ENCODE measurements around the gene WBP4. TPM values are rescaled to one million over a fixed set of nuclear protein-coding genes. Genes with fewer than 3 reads are reported as not detected.

WBP4 gene, protein sequence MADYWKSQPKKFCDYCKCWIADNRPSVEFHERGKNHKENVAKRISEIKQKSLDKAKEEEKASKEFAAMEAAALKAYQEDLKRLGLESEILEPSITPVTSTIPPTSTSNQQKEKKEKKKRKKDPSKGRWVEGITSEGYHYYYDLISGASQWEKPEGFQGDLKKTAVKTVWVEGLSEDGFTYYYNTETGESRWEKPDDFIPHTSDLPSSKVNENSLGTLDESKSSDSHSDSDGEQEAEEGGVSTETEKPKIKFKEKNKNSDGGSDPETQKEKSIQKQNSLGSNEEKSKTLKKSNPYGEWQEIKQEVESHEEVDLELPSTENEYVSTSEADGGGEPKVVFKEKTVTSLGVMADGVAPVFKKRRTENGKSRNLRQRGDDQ
- 13.7 and 13.9 TPM in 2 replicates for total RNA-seq

GRCh38 chr13:41061075-41061913 lies at the start of gene WBP4:
WBP4 (plus strand) TSS chr13:41061509; CDS start chr13:41061674, 165 bp downstream.

DNA sequence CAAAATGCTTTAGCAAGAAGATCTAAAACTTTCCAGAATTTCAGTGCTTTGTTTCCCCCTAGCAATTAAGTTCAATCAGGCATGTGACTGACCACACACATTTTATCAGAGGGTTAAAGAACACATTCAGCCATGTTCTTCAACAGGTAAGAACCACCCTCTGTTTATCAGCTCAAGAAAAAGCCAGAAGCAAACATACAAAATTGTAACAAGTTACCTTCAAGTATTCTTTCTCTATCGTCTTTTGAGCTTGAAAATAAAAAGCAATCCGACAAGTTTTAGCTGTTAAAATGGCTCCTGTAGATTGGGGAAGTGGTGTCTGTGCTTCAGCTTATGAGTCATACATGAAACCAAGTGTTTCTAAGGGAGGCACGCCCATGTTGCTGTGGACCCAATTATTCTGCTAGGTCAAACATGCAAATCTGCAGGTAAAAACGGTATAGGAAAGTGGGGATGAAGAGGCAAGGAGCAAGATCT lies 42.3 kb upstream of the WBP4 start, which contains the start of gene ELF1:
ELF1 (minus strand) TSS at position 306 of the 477 bp plus-strand sequence. CDS start 37,262 bp downstream, outside the sequence.

DNA sequence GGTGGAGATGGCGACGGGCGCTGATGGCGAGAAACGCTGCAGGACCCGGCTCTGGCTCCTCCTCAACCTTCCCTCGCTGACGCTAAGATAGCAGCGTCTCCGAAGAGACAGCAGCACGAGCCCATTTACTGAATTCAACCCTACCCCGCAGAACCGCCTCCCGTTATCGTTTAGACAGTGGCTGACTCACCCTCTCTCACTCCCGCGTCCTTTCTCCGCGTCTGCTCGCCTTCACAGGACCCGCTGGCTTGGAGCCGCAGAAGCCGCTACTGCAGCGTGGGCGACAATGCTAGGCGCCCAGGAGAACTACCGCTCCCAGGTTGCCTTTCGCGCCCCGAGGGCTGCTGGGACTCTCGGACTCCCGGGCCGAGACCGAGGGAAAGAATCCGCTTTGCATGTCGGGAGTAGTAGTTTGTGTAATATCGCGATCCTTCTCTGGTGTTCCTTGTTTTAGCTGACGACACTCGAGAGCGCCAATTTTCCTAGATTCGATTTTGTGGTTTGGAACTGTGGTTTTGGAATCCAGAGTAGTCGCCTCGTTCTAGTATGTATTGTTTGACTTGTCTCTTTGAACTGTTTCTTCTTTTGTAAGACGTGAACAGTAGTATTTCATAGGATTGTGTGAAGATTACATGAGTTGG lies 71.3 kb downstream of the WBP4 start, which contains the start of gene KBTBD6:
KBTBD6 (minus strand) TSS at position 291 of the 641 bp plus-strand sequence. CDS start 291 bp downstream, outside the sequence.

Other genes with a start within 250 kb of the WBP4 start
- 44.6 and 49.8 TPM in 2 replicates for gene ELF1, start 42.2 kb upstream of the WBP4 start, total RNA-seq
- gene KBTBD6, start 71.3 kb downstream of the WBP4 start, total RNA-seq = 6.0 and 6.6 TPM in 2 replicates
- gene KBTBD7, start 133.1 kb downstream of the WBP4 start, total RNA-seq = 2.3 and 3.6 TPM in 2 replicates
- gene MTRF1, start 202.1 kb downstream of the WBP4 start, total RNA-seq = 6.6 and 7.0 TPM in 2 replicates
- gene NAA16, start 249.8 kb downstream of the WBP4 start, total RNA-seq = 4.7 and 4.9 TPM in 2 replicates